Choroid plexus epithelial cell (primary cell): Measurements from ENCODE around the gene ZNF652.
A peak's percentile ranks its signal among the peaks of the same experiment; 100 is the strongest.
"Not testable (repeated sequence)": the region's sequence is repeated elsewhere in the genome, so short reads cannot be mapped to it uniquely, and the experiment has no call there.

ENCODE experiments used
- DNase-seq: peaks from one replicate; pipeline ENCODE4 v3.0.0-alpha.2; 2010; ENCODE audit warnings: low read depth
- H3K4me3 ChIP-seq: 2 replicates; pipeline ENCODE4 v1.5.1; 2011; ENCODE audit warnings: low read depth, mild to moderate bottlenecking, control low read depth, low read length, moderate library complexity
- TF ChIP-seq, protein P1 (sequence below): conservative IDR thresholded peaks from 2 replicates; pipeline ENCODE4 v1.5.1; 2011; ENCODE audit warnings: low read depth, mild to moderate bottlenecking, control low read depth, inconsistent platforms, low read length, moderate library complexity

Gene ZNF652

DNA sequence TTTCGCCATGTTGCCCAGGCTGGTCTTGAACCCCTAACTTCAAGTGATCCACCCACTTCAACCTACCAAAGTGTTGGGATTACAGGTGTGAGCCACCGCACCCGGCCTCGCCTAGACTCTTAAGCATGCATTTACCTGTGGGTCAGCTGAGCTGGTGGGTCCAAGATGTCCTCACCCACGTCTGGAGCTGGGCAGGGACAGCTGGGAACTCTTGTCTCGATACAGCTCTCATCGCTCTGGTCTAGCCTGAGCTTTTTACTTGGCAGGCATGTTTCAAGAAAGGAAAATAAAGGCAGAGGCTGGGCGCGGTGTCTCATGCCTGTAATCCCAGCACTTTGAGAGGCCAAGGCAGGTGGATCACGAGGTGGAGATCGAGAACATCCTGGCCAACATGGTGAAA is 74.6 kb downstream of the ZNF652 start:
- no peak for DNase-seq
- TF ChIP-seq, protein P1, sequence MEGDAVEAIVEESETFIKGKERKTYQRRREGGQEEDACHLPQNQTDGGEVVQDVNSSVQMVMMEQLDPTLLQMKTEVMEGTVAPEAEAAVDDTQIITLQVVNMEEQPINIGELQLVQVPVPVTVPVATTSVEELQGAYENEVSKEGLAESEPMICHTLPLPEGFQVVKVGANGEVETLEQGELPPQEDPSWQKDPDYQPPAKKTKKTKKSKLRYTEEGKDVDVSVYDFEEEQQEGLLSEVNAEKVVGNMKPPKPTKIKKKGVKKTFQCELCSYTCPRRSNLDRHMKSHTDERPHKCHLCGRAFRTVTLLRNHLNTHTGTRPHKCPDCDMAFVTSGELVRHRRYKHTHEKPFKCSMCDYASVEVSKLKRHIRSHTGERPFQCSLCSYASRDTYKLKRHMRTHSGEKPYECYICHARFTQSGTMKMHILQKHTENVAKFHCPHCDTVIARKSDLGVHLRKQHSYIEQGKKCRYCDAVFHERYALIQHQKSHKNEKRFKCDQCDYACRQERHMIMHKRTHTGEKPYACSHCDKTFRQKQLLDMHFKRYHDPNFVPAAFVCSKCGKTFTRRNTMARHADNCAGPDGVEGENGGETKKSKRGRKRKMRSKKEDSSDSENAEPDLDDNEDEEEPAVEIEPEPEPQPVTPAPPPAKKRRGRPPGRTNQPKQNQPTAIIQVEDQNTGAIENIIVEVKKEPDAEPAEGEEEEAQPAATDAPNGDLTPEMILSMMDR = no peak
- H3K4me3 ChIP-seq = no peak overlapping the region

- H3K4me3 ChIP-seq, DNase-seq: not testable (repeated sequence)
Measured at GRCh38 chr17:49286261-49286973, 75.6 kb downstream of the ZNF652 start.

GRCh38 chr17:49285716-49286115 is 76.3 kb downstream of the ZNF652 start:
- H3K4me3 ChIP-seq = no peak overlapping the region
- no peak for DNase-seq
- TF ChIP-seq, protein P1 = no peak

DNA sequence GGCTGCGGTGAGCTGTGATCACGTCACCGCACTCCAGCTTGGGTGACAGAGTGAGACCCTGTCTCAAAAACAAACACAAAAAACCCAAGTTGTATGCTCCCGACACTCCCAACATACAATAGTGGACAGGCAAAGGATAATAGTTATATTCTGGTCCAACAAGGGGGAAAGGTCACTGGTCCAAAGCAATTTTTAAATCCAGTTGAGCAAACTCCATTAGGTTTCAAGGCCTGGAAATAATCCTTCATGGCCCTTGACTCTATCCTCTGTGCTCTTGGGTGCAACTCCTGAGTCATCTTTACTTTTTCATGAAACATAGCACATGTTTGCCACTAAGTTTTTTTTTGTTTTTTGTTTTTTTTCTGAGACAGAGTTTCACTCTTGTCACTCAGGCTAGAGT is 81.1 kb downstream of the ZNF652 start:
- H3K4me3 ChIP-seq = no peak overlapping the region
- TF ChIP-seq, protein P1 = no peak
- no peak for DNase-seq

GRCh38 chr17:49280061-49280460 is 82.0 kb downstream of the ZNF652 start:
- DNase-seq = no peak
- TF ChIP-seq, protein P1 = no peak
- no peak overlapping the region for H3K4me3 ChIP-seq

DNA sequence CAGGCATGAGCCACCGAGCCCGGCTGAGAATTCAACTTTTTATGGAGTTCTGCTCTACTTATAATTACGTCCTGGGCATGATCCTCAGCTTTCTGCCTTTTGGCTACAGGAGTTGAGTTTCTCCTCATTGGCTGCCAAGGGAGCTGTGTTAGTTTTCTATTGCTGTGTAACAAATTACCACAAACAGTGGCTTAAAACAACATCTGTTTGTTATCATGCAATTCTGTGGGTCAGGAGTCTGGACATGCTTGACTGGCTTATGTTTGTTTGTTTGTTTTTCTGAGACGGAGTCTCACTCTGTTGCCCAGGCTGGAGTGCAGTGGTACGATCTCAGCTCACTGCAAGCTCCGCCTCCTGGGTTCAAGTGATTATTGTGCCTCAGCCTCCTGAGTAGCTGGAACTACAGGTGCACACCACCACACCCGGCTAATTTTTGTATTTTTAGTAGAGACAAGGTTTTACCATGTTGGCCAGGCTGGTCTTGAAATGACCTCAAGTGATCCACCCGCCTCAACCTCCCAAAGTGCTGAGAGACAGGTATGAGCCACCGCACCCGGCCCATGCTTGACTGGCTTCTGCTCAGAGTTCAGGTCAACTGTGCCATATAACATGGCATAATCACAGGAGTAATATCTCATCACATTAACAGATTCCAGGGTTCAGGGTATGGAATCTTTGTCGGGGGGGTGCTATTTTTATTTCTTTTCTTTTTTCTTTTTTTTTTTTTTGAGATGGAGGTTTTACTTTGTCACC is 82.6 kb downstream of the ZNF652 start:
- H3K4me3 ChIP-seq, DNase-seq: not testable (repeated sequence)

DNA sequence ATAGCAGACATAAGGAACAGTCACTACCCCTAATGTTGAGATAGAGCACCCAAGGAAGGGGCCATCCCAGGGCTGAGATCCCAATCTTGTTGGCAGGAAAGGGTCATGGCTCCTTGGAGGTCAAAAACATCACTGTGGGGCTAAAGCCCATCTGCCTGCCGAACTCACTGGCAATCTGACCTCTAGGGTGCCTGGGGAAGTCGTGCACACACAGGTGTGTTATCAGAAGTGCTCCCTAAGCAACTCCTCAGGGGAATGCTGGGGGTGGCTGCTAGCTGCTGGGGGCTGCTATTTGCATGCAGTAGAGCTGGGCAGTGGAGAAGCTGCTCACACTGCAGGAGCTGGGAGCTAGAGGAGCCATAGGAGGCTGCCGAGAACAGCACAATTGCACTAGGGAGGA is 84.0 kb downstream of the ZNF652 start:
- H3K4me3 ChIP-seq = no peak overlapping the region
- TF ChIP-seq, protein P1 = no peak
- no peak for DNase-seq

GRCh38 chr17:49277638-49278037 is 84.4 kb downstream of the ZNF652 start:
- peak; percentile 20 for DNase-seq
- TF ChIP-seq, protein P1 = no peak
- no peak overlapping the region for H3K4me3 ChIP-seq

GRCh38 chr17:49275981-49276380 is 86.1 kb downstream of the ZNF652 start:
- DNase-seq, H3K4me3 ChIP-seq: not testable (repeated sequence)
